Cardiac muscle cell (in vitro differentiated cells and primary cell): Measurements from ENCODE around the gene NPFF. TPM values are rescaled to one million over a fixed set of nuclear protein-coding genes. Genes with fewer than 3 reads are reported as not detected.

ENCODE experiments used
- DNase-seq, 2 donors: peaks; one replicate each; pipeline versions ENCODE4 v3.0.0 to v3.0.0-alpha.2; 2010 to 2017; ENCODE audit warnings: low read depth in 1 of 2, low spot score in 1 of 2
- H3K27ac ChIP-seq: fragments of 200-600 bp; sonication (generic); 2 replicates; pipeline ENCODE4 v1.5.1; 2016
- H3K27me3 ChIP-seq: fragments of 200-600 bp; sonication (generic); 2 replicates; pipeline ENCODE4 v1.6.0; 2016; ENCODE audit warnings: control low read depth
- H3K36me3 ChIP-seq: fragments of 200-600 bp; sonication (generic); 2 replicates; pipeline ENCODE4 v1.5.1; 2016; ENCODE audit warnings: control low read depth
- H3K4me1 ChIP-seq: fragments of 200-600 bp; sonication (generic); 2 replicates; pipeline ENCODE4 v1.8.1; 2017; ENCODE audit warnings: low read depth, mild to moderate bottlenecking, mixed run types
- H3K4me3 ChIP-seq: fragments of 200-600 bp; sonication (generic); 2 replicates; pipeline ENCODE4 v1.5.1; 2016; ENCODE audit warnings: mild to moderate bottlenecking
- H3K9me3 ChIP-seq: fragments of 200-600 bp; sonication (generic); 2 replicates; pipeline ENCODE4 v1.5.1; 2017; ENCODE audit warnings: low read depth, mild to moderate bottlenecking, control low read depth
- CTCF ChIP-seq: IDR thresholded peaks from 2 replicates; pipeline ENCODE4 v1.5.1; 2012; ENCODE audit warnings: low read depth, mild to moderate bottlenecking, low read length
- polyA plus RNA-seq: library from polyadenylated mRNA; unstranded; fragments of >200 nt; fragmentation: Nextera tagmentation; extraction: Ambion mirVana; gene quantifications from 2 replicates; pipeline ENCODE4 v1.2.1, GENCODE V29; 2016
- total RNA-seq: library from RNA; depleted of rRNA; stranded (reverse); fragments of >200 nt; gene quantifications from 2 replicates; pipeline ENCODE4 v1.2.3, GENCODE V29; 2016

NPFF gene
- total and polyA plus RNA-seq, 2 experiments from 2014 or later = not detected

- DNase-seq = no peak
- H3K4me3 ChIP-seq = no peak overlapping the region
- no peaks in the 10 kb centered on the region for H3K4me1 ChIP-seq
- no peak for TF ChIP-seq CTCF
- peaks cover 93% of the 10 kb centered on the region for H3K36me3 ChIP-seq
- no peaks in the 10 kb centered on the region for H3K27me3 ChIP-seq
- no peaks in the 10 kb centered on the region for H3K9me3 ChIP-seq
- H3K27ac ChIP-seq = peak overlapping the region; percentile 66
These were observed 33.2 kb downstream of the NPFF start for GRCh38 chr12:53474077-53474476.

GRCh38 chr12:53472056-53472582, 35.2 kb downstream of the NPFF start:
- Histone ChIP-seq H3K27ac (peak overlapping the region; percentile 41), H3K27me3 (no peaks in the 10 kb centered on the region), H3K4me1 (no peaks in the 10 kb centered on the region), H3K9me3 (no peaks in the 10 kb centered on the region), H3K4me3 (no peak overlapping the region), H3K36me3 (peaks cover 96% of the 10 kb centered on the region)
- DNase-seq = no peak
- TF ChIP-seq CTCF = no peak

- Histone ChIP-seq H3K4me3 (no peak overlapping the region), H3K27me3 (no peaks in the 10 kb centered on the region), H3K27ac (no peak overlapping the region), H3K4me1 (peaks cover 1% of the 10 kb centered on the region), H3K9me3 (no peaks in the 10 kb centered on the region), H3K36me3 (peaks cover 96% of the 10 kb centered on the region)
- no peak for TF ChIP-seq CTCF
- DNase-seq = no peak
These were observed 39.0 kb downstream of the NPFF start for GRCh38 chr12:53468282-53468681.

GRCh38 chr12:53467880-53468279, 39.4 kb downstream of the NPFF start:
- Histone ChIP-seq H3K9me3 (no peaks in the 10 kb centered on the region), H3K4me3 (no peak overlapping the region), H3K36me3 (peaks cover 96% of the 10 kb centered on the region), H3K4me1 (peaks cover 5% of the 10 kb centered on the region), H3K27me3 (no peaks in the 10 kb centered on the region), H3K27ac (no peak overlapping the region)
- no peak for TF ChIP-seq CTCF
- no peak for DNase-seq

GRCh38 chr12:53467082-53467481, 40.2 kb downstream of the NPFF start:
- peaks cover 96% of the 10 kb centered on the region for H3K36me3 ChIP-seq
- no peak overlapping the region for H3K4me3 ChIP-seq
- H3K27ac ChIP-seq = no peak overlapping the region
- TF ChIP-seq CTCF = no peak
- H3K9me3 ChIP-seq = no peaks in the 10 kb centered on the region
- H3K27me3 ChIP-seq = no peaks in the 10 kb centered on the region
- H3K4me1 ChIP-seq = peaks cover 11% of the 10 kb centered on the region
- DNase-seq = no peak

GRCh38 chr12:53466640-53467039, 40.6 kb downstream of the NPFF start:
- no peak for DNase-seq
- H3K4me1 ChIP-seq = peaks cover 15% of the 10 kb centered on the region
- no peaks in the 10 kb centered on the region for H3K27me3 ChIP-seq
- H3K36me3 ChIP-seq = peaks cover 96% of the 10 kb centered on the region
- H3K4me3 ChIP-seq = no peak overlapping the region
- no peak overlapping the region for H3K27ac ChIP-seq
- no peak for TF ChIP-seq CTCF
- H3K9me3 ChIP-seq = no peaks in the 10 kb centered on the region
